A673 (cell line): ENCODE data around the gene THAP6. TPM values are rescaled to one million over a fixed set of nuclear protein-coding genes. Genes with fewer than 3 reads are reported as not detected.

Experiments
- BruUV-seq: library from RNA; stranded (reverse); fragments of 400-500 nt; replicated peaks from 2 replicates; lab custom pipeline; 2021; lab: Mats Ljungman, UMichigan
- CTCF ChIA-PET: fragments of 300-600 bp; sonication (Branson Sonifier 250); formaldehyde crosslinking; loops from one replicate; lab custom pipeline; 2022; ENCODE audit warnings: antibody characterized with exemption; lab: Charles Lee
- POLR2A ChIA-PET: fragments of 300-600 bp; sonication (Branson Sonifier 250); formaldehyde crosslinking; loops from one replicate; lab custom pipeline; 2022; ENCODE audit warnings: antibody characterized with exemption; ENCODE audit not compliant: low non-redundant PET; lab: Charles Lee
- DNase-seq: peaks from one replicate; pipeline ENCODE4 v3.0.0-alpha.2; 2015; ENCODE audit warnings: low spot score
- H3K27ac ChIP-seq: fragments of 200-600 bp; sonication (generic); 2 replicates; pipeline ENCODE4 v1.5.1; 2016; ENCODE audit warnings: mixed run types, low read depth, mild to moderate bottlenecking, mixed read lengths, antibody characterized with exemption, low read length; ENCODE audit not compliant: poor library complexity, severe bottlenecking
- H3K27me3 ChIP-seq: fragments of 200-600 bp; sonication (generic); replicated peaks from 2 replicates; pipeline ENCODE4 v1.6.1; 2017; ENCODE audit warnings: mixed run types, low read depth, mild to moderate bottlenecking, mixed read lengths, antibody characterized with exemption, low read length; ENCODE audit not compliant: insufficient read depth, poor library complexity
- H3K36me3 ChIP-seq: fragments of 200-600 bp; sonication (generic); 2 replicates; pipeline ENCODE4 v1.6.1; 2016; ENCODE audit warnings: mixed run types, mild to moderate bottlenecking, mixed read lengths, antibody characterized with exemption, low read length; ENCODE audit not compliant: insufficient read depth, poor library complexity, severe bottlenecking
- H3K4me1 ChIP-seq: fragments of 200-600 bp; sonication (generic); 2 replicates; pipeline ENCODE4 v1.6.1; 2017; ENCODE audit warnings: mixed run types, mild to moderate bottlenecking, mixed read lengths, antibody characterized with exemption, low read length; ENCODE audit not compliant: insufficient read depth, poor library complexity, severe bottlenecking
- H3K4me3 ChIP-seq: fragments of 200-600 bp; sonication (generic); 2 replicates; pipeline ENCODE4 v1.5.1; 2016; ENCODE audit warnings: low read depth, mixed run types, mild to moderate bottlenecking, mixed read lengths, low read length; ENCODE audit not compliant: poor library complexity, severe bottlenecking
- H3K9me3 ChIP-seq: fragments of 200-600 bp; sonication (generic); 2 replicates; pipeline ENCODE4 v1.6.1; 2016; ENCODE audit warnings: mixed run types, low read depth, mild to moderate bottlenecking, mixed read lengths, antibody characterized with exemption, low read length; ENCODE audit not compliant: poor library complexity, severe bottlenecking
- EZH2 ChIP-seq: fragments of 200-600 bp; sonication (generic); IDR thresholded peaks from 2 replicates; pipeline ENCODE4 v1.6.1; 2017; ENCODE audit warnings: borderline replicate concordance, low read depth, mild to moderate bottlenecking, mixed read lengths, antibody characterized with exemption, low read length; ENCODE audit not compliant: poor library complexity, severe bottlenecking
- intact Hi-C: fragments of 100-400 bp; cut with micrococcal nuclease; formaldehyde crosslinking; loops from one replicate; pipeline ENCODE4 v1.10.0; 2022; ENCODE audit not compliant: unreplicated experiment
- total RNA-seq: library from RNA; stranded (reverse); gene quantifications from 2 replicates; pipeline ENCODE4 v1.2.3, GENCODE V29; 2021
- TF ChIP-seq, protein P1 (sequence below): fragments of 300-800, 200-600 bp; sonication (generic); conservative IDR thresholded peaks from 2 replicates; pipeline ENCODE4 v1.5.1; 2017; ENCODE audit warnings: low read depth, mild to moderate bottlenecking, antibody characterized with exemption, low read length, moderate library complexity, mixed read lengths

Gene THAP6
- total RNA-seq, 1 experiment from 2014 or later = 13.7 TPM

DNA sequence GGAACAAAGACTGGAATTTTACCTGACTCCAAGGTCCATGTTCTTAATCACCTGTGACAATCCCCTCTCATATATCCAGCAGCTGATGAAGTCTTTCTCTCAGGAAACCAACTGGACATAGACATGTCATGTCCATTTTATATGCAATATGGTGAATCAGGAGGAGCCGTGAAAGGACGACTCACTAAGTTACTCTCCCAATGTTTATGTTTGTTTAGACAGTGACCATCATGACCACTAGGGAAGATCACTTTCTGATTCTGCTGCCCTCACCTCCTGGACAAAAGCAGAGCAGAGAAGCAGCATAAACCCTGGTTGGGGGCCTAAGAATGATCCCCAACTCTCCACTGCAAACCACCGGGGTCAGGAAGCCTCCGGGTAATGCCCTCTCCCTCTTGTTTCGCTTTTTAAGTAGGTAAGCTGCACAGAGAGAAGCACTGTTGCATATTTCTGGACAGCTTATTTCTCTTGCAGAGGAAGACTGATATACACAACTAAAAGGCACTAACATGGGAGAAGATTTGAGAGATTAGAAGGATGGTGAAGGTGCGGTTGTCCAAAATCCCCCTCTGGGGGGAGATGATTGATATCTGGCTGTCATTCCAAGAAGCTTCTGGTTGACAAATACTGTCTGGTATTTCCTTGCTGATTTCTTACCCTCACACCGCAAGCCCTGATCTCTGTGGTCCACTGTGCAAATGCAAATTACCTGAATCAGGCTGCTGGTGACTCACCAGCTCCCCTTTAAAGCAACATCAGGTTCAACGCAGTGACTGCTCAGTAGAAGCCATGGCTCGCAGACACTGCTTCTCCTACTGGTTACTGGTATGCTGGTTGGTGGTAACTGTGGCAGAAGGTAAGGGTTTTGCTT lies 41.3 kb downstream of the THAP6 start, which contains the start of gene ODAPH:
ODAPH (plus strand) TSS at position 773 of the 871 bp plus-strand sequence; CDS start at position 790, 17 bp downstream.
- intact Hi-C loops = no loop called here
- Histone ChIP-seq H3K27ac (no peak within 1 kb of the TSS), H3K27me3 (no peaks in the 10 kb centered on the region), H3K36me3 (no peaks in the 10 kb centered on the region), H3K4me1 (no peaks in the 10 kb centered on the region), H3K9me3 (no peaks in the 10 kb centered on the region), H3K4me3 (no peak within 1 kb of the TSS)
- DNase-seq = no peak
- no TSS peak for BruUV-seq
- POLR2A ChIA-PET = no interaction called here
- CTCF ChIA-PET = no interaction called here
- no peak for TF ChIP-seq EZH2
- TF ChIP-seq, protein P1, sequence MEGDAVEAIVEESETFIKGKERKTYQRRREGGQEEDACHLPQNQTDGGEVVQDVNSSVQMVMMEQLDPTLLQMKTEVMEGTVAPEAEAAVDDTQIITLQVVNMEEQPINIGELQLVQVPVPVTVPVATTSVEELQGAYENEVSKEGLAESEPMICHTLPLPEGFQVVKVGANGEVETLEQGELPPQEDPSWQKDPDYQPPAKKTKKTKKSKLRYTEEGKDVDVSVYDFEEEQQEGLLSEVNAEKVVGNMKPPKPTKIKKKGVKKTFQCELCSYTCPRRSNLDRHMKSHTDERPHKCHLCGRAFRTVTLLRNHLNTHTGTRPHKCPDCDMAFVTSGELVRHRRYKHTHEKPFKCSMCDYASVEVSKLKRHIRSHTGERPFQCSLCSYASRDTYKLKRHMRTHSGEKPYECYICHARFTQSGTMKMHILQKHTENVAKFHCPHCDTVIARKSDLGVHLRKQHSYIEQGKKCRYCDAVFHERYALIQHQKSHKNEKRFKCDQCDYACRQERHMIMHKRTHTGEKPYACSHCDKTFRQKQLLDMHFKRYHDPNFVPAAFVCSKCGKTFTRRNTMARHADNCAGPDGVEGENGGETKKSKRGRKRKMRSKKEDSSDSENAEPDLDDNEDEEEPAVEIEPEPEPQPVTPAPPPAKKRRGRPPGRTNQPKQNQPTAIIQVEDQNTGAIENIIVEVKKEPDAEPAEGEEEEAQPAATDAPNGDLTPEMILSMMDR = no peak

DNA sequence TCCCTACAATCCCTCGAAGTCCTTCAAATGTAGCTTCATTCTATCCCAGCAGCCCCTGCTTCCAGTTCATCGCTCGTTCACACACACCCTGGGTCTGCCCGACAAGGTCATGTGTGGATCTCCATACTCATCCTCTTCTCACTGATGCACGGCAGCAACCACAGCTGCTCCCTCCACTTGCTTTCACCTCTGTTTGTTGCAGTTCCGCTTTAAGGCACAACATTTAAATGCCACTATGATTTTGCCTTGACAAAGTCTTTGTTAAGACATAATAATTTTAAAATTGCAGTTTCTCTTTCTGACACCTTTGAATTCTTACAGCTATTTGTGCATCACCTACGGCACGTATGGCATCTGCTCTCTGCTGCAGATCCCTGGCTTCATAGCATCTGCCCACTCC lies 43.4 kb downstream of the THAP6 start:
- intact Hi-C loops = no loop called here
- TF ChIP-seq, protein P1 = no peak
- TF ChIP-seq EZH2 = no peak
- Histone ChIP-seq H3K4me3 (no peak overlapping the region), H3K27ac (no peak overlapping the region), H3K9me3 (no peaks in the 10 kb centered on the region), H3K36me3 (no peaks in the 10 kb centered on the region), H3K4me1 (no peaks in the 10 kb centered on the region), H3K27me3 (no peaks in the 10 kb centered on the region)
- ChIA-PET CTCF (no interaction called here), POLR2A (no interaction called here)
- no peak for DNase-seq
- no TSS peak for BruUV-seq

DNA sequence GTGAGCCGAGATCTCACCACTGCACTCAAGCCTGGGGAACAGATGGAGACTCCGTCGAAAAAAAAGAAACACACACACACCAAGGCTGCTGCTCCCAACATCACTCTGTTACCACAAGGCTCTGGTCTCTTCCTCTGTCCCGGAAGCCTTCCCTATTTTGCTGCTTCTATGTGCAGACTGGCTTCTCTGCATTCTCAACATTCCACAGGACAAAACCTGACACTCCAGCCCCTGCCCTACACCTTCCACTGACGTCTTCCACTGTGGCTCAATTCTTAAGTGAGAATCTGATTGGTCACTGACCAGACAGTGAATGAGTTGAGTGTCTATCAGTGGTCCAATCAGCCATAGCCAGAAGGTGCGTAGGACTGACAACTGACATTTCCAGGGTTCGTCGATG lies 47.5 kb downstream of the THAP6 start:
- H3K4me1 ChIP-seq = no peaks in the 10 kb centered on the region
- POLR2A ChIA-PET = no interaction called here
- intact Hi-C loops = no loop called here
- no peaks in the 10 kb centered on the region for H3K9me3 ChIP-seq
- H3K4me3 ChIP-seq = no peak overlapping the region
- H3K36me3 ChIP-seq = no peaks in the 10 kb centered on the region
- no peak for TF ChIP-seq EZH2
- no peak overlapping the region for H3K27ac ChIP-seq
- no peak for DNase-seq
- BruUV-seq = no TSS peak
- CTCF ChIA-PET = no interaction called here
- no peaks in the 10 kb centered on the region for H3K27me3 ChIP-seq

- Histone ChIP-seq H3K27me3 (no peaks in the 10 kb centered on the region), H3K27ac (no peak overlapping the region), H3K9me3 (no peaks in the 10 kb centered on the region), H3K4me1 (no peaks in the 10 kb centered on the region), H3K36me3 (no peaks in the 10 kb centered on the region), H3K4me3 (no peak overlapping the region)
- no TSS peak for BruUV-seq
- DNase-seq = no peak
- TF ChIP-seq, protein P1 = no peak
- TF ChIP-seq EZH2 = no peak
- intact Hi-C loops = no loop called here
- CTCF ChIA-PET = no interaction called here
- POLR2A ChIA-PET = no interaction called here
Measured at GRCh38 chr4:75564023-75564422, 49.8 kb downstream of the THAP6 start.
